ENCODE measurements around the gene CUL9.

GRCh38 chr6:43219814-43220213 lies 37.8 kb downstream of the CUL9 start:
- no peak for TF ChIP-seq CTCF (conservative IDR thresholded peaks at IDR 0.05; ENCODE audit: low read length)
- no peak for TF ChIP-seq EZH2phosphoT487 (IDR thresholded peaks at IDR 0.05; ENCODE audit: borderline replicate concordance, low read depth, low read length)
